Loucy (cell line): ENCODE measurements around the gene SLX4IP.

Experiments
- EZH2phosphoT487 ChIP-seq: fragments of 200-600 bp; IDR thresholded peaks from 2 replicates; pipeline ENCODE4 v1.6.1; 2018; ENCODE audit warnings: antibody characterized with exemption, mild to moderate bottlenecking, moderate library complexity, borderline replicate concordance
- TF ChIP-seq, protein P1 (sequence below): fragments of 200-600 bp; sonication (generic); conservative IDR thresholded peaks from 2 replicates; pipeline ENCODE4 v1.5.1; 2014; ENCODE audit warnings: mild to moderate bottlenecking, antibody characterized with exemption, low read length

DNA sequence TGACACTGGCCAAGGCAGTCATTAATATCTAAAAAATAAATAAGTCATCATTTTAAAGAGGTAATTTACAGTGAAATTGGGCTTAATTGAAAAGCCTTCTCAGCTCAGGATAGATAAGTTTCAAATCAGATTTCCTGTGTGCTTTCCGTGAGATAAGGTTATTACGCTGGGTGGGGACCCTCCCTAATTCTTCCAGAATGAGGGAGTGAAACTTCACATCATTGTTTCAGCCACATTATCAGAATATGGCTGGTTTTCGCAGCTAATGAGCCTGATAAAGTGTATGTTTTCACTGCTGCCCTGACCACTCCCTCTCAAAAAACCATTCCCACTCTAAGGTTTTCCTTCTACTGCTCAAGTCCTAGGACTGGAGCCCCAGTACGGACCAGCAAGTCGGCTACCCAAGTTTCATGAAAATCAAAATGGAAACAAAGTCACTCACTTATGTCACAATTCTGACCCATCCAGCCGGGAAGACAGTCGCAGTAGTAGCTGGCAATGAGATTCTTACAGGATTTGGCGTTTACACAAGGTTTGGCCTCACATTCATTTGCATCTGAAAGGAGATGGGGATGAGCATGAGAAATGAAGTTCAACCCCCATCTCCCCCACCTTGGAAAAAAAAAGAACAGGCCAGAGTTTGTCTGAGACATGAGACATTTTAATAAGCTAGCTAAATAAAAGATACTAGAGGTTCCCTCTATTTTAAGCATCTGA, 214.1 kb downstream of the SLX4IP start:
- TF ChIP-seq, protein P1, sequence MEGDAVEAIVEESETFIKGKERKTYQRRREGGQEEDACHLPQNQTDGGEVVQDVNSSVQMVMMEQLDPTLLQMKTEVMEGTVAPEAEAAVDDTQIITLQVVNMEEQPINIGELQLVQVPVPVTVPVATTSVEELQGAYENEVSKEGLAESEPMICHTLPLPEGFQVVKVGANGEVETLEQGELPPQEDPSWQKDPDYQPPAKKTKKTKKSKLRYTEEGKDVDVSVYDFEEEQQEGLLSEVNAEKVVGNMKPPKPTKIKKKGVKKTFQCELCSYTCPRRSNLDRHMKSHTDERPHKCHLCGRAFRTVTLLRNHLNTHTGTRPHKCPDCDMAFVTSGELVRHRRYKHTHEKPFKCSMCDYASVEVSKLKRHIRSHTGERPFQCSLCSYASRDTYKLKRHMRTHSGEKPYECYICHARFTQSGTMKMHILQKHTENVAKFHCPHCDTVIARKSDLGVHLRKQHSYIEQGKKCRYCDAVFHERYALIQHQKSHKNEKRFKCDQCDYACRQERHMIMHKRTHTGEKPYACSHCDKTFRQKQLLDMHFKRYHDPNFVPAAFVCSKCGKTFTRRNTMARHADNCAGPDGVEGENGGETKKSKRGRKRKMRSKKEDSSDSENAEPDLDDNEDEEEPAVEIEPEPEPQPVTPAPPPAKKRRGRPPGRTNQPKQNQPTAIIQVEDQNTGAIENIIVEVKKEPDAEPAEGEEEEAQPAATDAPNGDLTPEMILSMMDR: no peak
- no peak for TF ChIP-seq EZH2phosphoT487
